ENCODE results near the gene GALNT8.

GRCh38 chr12:4791497-4791896, 71.3 kb downstream of the GALNT8 start:
- no peak for TF ChIP-seq ATF2 (IDR thresholded peaks at IDR 0.05; ENCODE audit: low read length)
- TF ChIP-seq SP1 (IDR thresholded peaks at IDR 0.05; ENCODE audit: low read depth, low read length) = no peak

Data from H1 (cell line).